OCI-LY3 (cell line): ENCODE measurements around the gene LRRC4B.

ENCODE experiments used
- H2AFZ ChIP-seq: fragments of 200-600, 300-600 bp; shearing (Covaris generic); 2 replicates; pipeline ENCODE4 v1.6.0; 2014; ENCODE audit warnings: antibody characterized with exemption, low read depth, low read length
- H3K27ac ChIP-seq: fragments of 200-600, 300-600 bp; sonication (generic); 2 replicates; pipeline ENCODE4 v1.5.1; 2014; ENCODE audit warnings: mild to moderate bottlenecking, low read length, moderate library complexity, mixed read lengths
- H3K27me3 ChIP-seq: fragments of 200-600, 300-600 bp; sonication (generic); 2 replicates; pipeline ENCODE4 v1.6.1; 2014; ENCODE audit warnings: low read depth, low read length, mixed read lengths
- H3K36me3 ChIP-seq: fragments of 200-600, 300-600 bp; sonication (generic); replicated peaks from 2 replicates; pipeline ENCODE3; 2014; ENCODE audit warnings: low read depth, low read length, mixed read lengths
- H3K4me1 ChIP-seq: fragments of 300-600, 200-600 bp; sonication (generic); 2 replicates; pipeline ENCODE4 v1.6.1; 2014; ENCODE audit warnings: low read length, mixed read lengths
- H3K4me2 ChIP-seq: fragments of 200-600, 300-600 bp; sonication (generic); 2 replicates; pipeline ENCODE4 v1.6.1; 2014; ENCODE audit warnings: low read length, mixed read lengths
- H3K4me3 ChIP-seq: fragments of 300-600, 200-600 bp; sonication (generic); 2 replicates; pipeline ENCODE4 v1.5.1; 2014; ENCODE audit warnings: antibody characterized with exemption, mild to moderate bottlenecking, low read length, moderate library complexity
- H3K79me2 ChIP-seq: fragments of 300-600, 200-600 bp; shearing (Covaris generic); 2 replicates; pipeline ENCODE4 v1.6.1; 2014; ENCODE audit warnings: mild to moderate bottlenecking, low read length, mixed read lengths
- H3K9ac ChIP-seq: fragments of 300-600, 200-600 bp; shearing (Covaris generic); 2 replicates; pipeline ENCODE4 v1.6.0; 2014; ENCODE audit warnings: mild to moderate bottlenecking, low read length, moderate library complexity
- H3K9me3 ChIP-seq: fragments of 200-600, 300-600 bp; shearing (Covaris generic); 2 replicates; pipeline ENCODE4 v1.6.1; 2014; ENCODE audit warnings: low read length, mixed read lengths; ENCODE audit not compliant: insufficient read depth
- H4K20me1 ChIP-seq: fragments of 200-600, 300-600 bp; sonication (generic); 2 replicates; pipeline ENCODE4 v1.6.1; 2016; ENCODE audit warnings: low read length, mixed read lengths; ENCODE audit not compliant: insufficient read depth
- EZH2phosphoT487 ChIP-seq: fragments of 200-600 bp; shearing (Covaris generic); IDR thresholded peaks from 2 replicates; pipeline ENCODE4 v1.6.1; 2018; ENCODE audit warnings: antibody characterized with exemption, mixed run types, low read depth
- TF ChIP-seq, protein P1 (sequence below): fragments of 200-600, 300-600 bp; sonication (generic); IDR thresholded peaks from 2 replicates; pipeline ENCODE4 v1.5.1; 2014; ENCODE audit warnings: antibody characterized with exemption, low read length, low read depth

Gene LRRC4B

DNA sequence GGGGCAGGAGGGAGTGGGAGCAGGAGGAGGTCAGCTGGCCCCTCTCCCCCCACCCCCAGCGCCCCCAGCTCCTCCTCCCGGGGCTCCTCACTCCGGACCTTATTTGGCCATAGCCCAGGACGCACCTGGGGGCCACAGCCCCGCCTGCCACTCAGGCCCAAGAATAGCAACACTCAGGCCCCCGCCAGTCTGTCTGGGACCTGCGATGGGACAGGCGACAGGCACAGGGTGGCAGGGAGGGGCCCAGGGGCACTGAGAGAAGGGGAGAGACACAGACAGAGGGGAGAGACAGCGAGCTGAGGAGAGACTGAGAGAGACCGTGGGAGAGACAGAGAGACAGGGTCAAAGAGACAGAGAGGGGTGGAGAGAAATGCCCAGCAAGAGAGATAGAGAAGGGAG is 67.5 kb downstream of the LRRC4B start:
- no peak overlapping the region for H3K4me2 ChIP-seq
- H3K9me3 ChIP-seq: no peaks in the 10 kb centered on the region

DNA sequence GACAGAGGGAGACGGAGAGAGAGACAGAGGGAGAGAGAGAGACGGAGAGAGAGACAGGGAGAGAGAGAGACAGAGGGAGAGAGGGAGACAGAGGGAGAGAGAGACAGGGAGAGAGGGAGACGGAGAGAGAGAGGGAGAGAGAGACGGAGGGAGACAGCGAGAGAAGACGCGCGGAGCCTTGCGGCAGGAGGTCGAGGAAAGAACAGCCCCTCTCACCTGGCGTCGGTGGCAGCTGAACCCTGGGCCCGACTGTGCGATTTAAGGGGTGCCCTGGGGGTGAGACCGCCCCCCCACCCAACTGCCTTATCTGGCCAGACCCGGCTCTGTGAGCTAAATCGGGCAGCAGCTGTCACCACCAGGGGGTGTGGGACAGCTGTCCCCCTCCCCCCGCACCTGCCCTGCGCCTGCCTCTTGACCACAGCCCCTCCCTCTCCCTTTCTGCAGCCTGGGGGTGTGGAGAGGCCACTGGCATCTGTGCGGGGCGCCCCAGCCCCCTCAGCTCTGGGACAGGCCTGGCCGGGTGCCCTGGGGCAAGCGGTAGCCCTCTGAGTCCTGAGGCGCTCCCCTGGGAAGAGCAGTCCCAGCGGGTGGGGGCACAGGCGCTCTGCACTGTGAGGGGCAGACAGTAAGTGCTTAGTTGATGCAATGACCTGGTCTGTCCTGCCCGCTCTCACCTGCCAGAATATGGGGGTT is 68.0 kb downstream of the LRRC4B start:
- no peak overlapping the region for H3K4me2 ChIP-seq
- no peak for TF ChIP-seq EZH2phosphoT487
- TF ChIP-seq, protein P1, sequence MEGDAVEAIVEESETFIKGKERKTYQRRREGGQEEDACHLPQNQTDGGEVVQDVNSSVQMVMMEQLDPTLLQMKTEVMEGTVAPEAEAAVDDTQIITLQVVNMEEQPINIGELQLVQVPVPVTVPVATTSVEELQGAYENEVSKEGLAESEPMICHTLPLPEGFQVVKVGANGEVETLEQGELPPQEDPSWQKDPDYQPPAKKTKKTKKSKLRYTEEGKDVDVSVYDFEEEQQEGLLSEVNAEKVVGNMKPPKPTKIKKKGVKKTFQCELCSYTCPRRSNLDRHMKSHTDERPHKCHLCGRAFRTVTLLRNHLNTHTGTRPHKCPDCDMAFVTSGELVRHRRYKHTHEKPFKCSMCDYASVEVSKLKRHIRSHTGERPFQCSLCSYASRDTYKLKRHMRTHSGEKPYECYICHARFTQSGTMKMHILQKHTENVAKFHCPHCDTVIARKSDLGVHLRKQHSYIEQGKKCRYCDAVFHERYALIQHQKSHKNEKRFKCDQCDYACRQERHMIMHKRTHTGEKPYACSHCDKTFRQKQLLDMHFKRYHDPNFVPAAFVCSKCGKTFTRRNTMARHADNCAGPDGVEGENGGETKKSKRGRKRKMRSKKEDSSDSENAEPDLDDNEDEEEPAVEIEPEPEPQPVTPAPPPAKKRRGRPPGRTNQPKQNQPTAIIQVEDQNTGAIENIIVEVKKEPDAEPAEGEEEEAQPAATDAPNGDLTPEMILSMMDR: peak; percentile 19
- H2AFZ ChIP-seq: no peak overlapping the region
- H3K27me3 ChIP-seq: peaks cover 3% of the 10 kb centered on the region; the same call in 1 of the 2 replicates
- H3K79me2 ChIP-seq: no peaks in the 10 kb centered on the region
- H3K4me1 ChIP-seq: no peaks in the 10 kb centered on the region
- no peaks in the 10 kb centered on the region for H3K9me3 ChIP-seq
- H3K9ac ChIP-seq: no peak overlapping the region
- no peaks in the 10 kb centered on the region for H3K36me3 ChIP-seq
- H3K4me3 ChIP-seq: no peak overlapping the region
- no peaks in the 10 kb centered on the region for H4K20me1 ChIP-seq
- no peak overlapping the region for H3K27ac ChIP-seq

More for the DNA sequence above, 67.5 kb downstream of the LRRC4B start:
- H3K27me3 ChIP-seq: peaks cover 3% of the 10 kb centered on the region; the same call in 1 of the 2 replicates
- no peak overlapping the region for H3K4me3 ChIP-seq
- no peaks in the 10 kb centered on the region for H3K4me1 ChIP-seq
- H3K27ac ChIP-seq: no peak overlapping the region
- H4K20me1 ChIP-seq: no peaks in the 10 kb centered on the region
- no peak for TF ChIP-seq EZH2phosphoT487
- TF ChIP-seq, protein P1: no peak
- H3K36me3 ChIP-seq: no peaks in the 10 kb centered on the region
- H3K9ac ChIP-seq: no peak overlapping the region
- no peaks in the 10 kb centered on the region for H3K79me2 ChIP-seq
- H2AFZ ChIP-seq: no peak overlapping the region

DNA sequence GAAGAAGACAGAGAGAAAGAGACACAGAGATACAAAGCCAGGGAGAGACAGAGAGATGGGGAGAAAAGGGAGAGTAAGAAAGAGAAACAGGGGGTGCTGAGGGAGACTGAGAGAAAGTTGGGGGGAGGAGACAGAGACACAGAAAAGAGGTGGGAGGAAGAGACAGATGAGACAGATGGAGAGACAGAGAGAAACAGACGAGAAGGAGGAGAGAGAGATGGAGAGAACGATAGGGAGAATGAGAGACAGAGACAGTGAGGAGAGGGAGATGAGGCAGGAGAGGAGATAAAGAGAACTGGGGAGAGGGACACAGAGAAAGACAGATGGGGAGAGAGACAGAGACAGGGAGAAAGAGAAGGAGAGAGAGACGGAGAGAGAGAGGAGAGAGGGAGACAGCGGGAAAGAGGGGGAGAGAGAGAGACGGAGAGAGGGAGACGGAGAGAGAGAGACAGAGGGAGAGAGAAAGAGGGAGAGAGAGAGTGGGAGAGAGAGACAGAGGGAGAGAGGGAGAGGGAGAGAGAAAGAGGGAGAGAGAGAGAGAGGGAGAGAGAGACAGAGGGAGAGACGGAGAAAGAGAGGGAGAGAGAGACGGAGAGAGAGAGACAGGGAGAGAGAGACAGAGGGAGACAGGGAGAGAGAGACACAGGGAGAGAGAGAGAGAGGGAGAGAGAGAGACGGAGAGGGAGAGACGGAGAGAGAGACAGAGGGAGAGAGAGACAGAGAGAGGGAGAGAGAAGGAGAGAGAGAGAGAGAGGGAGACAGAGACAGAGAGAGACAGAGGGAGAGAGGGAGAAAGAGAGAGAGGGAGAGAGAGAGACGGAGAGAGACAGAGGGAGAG is 69.8 kb downstream of the LRRC4B start:
- Histone ChIP-seq H3K9ac (no peak overlapping the region), H3K27ac (no peak overlapping the region), H3K4me3 (no peak overlapping the region), H3K27me3 (peaks cover 6% of the 10 kb centered on the region), H3K79me2 (no peaks in the 10 kb centered on the region), H2AFZ (no peak overlapping the region), H3K36me3 (no peaks in the 10 kb centered on the region), H3K4me2 (no peak overlapping the region), H4K20me1 (no peaks in the 10 kb centered on the region), H3K9me3 (no peaks in the 10 kb centered on the region), H3K4me1 (no peaks in the 10 kb centered on the region)
- no peak for TF ChIP-seq EZH2phosphoT487
- TF ChIP-seq, protein P1: no peak

DNA sequence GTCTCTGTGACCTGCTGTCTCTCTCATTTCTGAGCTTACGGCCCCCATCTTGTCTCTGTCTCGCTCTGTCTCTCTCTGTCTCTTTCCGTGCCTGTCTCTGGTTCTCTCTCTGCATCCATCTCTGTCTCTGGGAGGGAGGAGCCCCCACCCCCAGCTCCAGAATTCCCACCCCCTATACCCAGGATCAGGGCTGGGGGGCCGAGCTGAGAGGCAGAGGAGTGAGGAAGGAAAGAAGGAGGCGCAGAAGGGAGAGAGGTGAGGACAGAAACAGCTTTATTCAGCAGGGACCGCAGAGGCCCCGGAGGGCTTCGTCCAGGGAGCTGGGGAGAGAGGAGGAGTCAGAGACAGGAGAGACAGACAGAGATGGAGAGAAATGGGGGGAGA is 71.2 kb downstream of the LRRC4B start:
- Histone ChIP-seq H4K20me1 (no peaks in the 10 kb centered on the region), H2AFZ (no peak overlapping the region), H3K4me1 (no peaks in the 10 kb centered on the region), H3K4me3 (no peak overlapping the region), H3K27me3 (peaks cover 6% of the 10 kb centered on the region), H3K36me3 (no peaks in the 10 kb centered on the region), H3K27ac (no peak overlapping the region), H3K4me2 (no peak overlapping the region), H3K9ac (no peak overlapping the region), H3K79me2 (no peaks in the 10 kb centered on the region), H3K9me3 (no peaks in the 10 kb centered on the region)
- TF ChIP-seq, protein P1: no peak
- TF ChIP-seq EZH2phosphoT487: no peak
